HG02588 (cell line): ENCODE data around the gene TPM1.

ENCODE experiments used
- ATAC-seq: cut with Tn5 transposase; IDR thresholded peaks from one replicate; pipeline ENCODE4 v1.9.1; 2021; ENCODE audit warnings: mild to moderate bottlenecking, moderate library complexity; ENCODE audit not compliant: unreplicated experiment

The TPM1 gene

DNA sequence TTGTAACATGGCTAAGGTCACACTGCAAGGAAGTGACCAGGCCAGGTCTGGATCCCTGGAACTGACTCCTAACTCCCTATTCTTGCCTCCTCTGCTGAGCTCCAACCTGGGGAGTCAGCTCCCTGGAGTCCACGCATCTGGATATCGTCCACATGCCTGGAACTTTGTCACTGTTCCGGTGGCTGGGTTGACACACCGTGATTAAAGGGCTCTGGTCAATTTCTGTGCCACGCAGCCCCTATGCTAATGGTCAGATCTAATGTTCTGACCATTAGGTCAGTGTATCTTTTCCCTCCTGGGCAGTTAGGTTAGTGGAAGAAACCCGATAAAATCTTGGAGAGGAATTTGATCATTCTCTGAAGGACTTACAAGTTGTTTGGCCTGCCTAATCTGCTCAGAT is 1.6 kb upstream of the TPM1 start:
- ATAC-seq: no peak

DNA sequence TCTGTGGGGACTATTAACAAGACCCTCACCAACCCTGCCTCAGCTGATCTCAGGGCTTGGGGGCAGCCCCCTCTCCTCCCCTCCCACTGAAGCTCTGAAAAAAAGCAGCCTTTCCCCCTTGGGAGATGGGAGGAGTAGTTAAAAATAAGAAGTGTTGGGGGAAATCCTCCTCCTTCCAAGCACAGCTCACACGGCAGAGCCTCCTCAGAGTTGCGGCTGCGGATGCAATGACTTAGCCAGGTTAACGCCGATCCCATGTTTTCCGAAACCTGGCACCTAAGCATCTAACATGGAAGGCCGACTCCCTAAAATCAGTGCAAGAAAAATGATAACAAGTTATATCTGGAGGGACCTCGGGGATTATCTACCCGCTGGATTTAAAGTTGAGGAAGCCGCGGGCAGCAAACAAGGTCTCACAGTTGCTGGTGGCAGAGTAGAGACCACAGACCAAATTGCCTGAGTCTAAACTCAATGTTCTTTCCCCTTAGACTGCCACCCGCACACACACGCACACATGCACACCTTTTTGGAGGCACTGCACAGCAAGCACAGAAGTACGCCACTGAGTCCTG is 1.1 kb upstream of the TPM1 start:
- ATAC-seq: no peak

DNA sequence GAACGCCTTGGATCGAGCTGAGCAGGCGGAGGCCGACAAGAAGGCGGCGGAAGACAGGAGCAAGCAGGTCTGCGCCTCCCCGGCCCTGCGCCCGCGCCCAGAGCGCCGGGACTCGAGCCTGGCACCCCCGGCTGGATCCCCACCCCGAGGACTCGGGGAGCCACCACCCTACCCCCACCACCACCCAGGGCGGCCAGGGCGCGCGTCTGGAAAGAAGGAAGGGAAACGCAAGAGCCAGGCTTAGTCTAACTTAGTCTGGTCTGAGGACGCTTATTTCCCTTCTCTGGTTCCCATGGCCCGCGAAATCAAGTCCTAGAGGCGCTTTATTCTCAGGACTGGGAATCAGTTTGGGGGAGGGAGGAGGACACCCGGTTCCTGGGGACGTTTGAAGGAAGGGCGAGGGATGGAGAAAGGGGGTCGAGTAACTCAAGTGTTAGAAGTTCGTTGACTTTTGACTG is 359 bp downstream of the TPM1 start:
- no peak for ATAC-seq

DNA sequence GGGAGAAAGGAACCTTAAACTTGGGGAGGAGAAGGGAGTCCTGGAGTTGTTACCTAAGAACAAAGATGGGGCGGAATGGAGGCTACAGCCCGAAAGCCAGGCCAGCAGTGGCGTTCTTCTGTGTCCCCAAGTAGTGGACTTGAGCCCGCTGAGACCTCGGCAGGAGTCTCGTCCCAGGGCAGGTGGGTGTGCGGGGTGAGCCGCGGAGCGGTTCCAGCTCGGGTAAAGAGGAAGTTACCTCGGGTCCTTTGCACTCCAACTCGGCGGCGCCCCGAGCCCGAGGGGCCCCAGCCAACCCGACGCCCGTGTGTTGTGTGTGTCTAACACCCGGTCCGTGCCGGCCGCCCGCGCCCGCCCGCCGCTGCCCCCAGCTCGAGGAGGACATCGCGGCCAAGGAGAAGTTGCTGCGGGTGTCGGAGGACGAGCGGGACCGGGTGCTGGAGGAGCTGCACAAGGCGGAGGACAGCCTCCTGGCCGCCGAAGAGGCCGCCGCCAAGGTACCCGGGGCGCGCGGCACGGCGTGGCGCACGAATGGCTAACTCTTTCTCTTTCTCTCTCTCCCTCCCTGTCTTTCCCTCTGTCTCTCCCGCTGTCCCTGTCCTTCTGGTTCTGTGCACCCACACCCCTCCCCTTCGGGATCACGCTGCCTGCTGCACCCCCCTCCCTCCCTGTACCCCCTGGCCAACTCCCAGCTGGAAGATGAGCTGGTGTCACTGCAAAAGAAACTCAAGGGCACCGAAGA is 959 bp downstream of the TPM1 start:
- ATAC-seq: no peak

DNA sequence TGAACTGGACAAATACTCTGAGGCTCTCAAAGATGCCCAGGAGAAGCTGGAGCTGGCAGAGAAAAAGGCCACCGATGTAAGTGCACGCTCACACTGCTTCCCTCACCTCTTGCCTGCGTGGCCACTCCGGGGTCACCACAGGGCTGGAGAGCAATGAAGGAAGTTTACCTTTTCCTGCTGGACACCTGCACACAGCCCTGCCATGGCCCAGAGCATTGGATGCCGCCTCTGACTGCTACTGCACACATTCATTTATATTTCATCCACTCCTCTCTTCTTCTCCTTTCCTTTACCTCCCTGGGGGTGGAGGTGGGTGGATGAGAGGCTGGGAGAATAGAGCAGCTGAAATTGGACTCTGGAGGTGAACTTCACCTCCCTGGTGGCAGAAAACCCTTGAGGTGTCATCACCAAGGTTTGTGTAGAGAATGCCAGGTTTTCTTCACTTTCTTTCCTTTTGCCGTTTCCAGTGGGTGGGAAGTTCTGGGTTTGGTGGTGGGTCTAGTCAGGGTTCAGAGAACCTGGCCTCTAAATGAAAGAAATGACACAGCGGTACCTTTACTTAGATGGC is 1.6 kb downstream of the TPM1 start:
- no peak for ATAC-seq

DNA sequence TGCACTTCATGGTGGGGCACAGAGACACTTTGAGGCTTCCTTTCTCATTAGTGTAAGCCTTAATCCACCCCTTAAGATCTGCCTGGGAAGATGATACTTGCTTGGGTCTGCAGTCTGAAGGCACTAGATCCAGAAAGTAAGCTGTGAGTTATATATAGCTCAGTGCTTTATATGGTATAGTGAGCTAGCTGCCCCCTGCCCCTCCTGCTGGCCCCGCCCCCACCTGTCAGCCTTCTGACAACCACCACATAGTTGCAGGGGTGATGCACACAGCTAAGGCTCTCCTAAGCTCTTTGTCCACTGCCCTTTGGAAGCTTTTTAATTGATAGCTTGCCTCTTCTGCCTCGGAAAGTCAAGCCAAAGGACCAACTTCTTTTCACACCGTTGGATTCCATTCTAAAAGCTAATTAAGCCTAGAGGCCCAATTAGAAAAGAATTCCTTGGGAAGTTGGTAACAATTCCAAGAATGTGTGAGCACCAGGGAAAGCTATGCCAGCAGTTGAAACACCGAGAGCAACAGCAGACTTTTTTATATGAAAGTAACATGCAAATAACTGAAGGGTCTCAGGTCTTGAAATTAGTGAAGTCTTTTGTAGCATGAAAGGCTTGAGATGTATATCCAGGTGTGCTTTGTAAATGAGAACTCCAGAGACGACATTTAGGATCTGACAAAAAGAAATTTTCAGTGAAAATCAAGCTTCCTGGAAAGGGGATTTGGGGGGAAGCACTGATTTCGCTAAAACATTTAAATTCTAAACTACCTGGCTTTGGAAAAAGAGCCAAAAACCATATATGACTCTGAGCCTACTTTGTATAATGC is 2.3 kb downstream of the TPM1 start:
- ATAC-seq: no peak

DNA sequence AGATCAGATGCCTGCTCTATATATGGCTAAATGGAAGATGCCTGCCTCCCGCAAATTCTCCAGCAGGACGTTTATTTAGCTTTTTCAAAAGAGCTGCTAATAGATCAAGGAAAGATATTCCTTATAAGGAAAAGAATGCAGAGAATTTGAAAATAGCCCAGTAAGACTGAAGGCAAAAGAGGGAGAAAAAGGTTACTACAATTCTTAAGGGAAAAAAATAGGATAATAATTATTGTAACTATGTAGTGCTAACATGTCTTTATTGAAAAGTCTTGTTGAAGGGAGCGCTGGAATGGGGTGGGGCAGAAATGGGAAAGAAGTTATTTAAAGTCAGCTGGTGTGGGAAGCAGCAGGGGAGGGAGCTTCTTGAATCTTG is 2.9 kb downstream of the TPM1 start:
- ATAC-seq: no peak

DNA sequence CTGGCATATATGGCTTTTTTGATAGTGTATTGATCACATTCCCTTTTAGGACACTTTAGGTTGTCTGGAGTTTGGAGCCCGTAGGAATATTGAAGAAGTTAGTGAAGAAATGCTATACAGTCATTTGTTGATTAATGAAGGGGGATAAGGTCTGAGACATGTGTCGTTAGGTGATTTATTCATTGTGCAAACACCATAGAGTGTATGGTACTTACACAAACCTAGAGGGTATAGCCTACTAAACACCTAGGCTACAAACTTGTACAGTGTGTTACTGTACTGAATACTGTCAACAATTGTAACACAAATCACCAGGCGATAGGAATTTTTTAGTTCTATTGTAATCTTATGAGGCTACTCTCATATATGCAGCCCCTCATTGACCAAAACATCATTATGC is 3.3 kb downstream of the TPM1 start:
- ATAC-seq: no peak

DNA sequence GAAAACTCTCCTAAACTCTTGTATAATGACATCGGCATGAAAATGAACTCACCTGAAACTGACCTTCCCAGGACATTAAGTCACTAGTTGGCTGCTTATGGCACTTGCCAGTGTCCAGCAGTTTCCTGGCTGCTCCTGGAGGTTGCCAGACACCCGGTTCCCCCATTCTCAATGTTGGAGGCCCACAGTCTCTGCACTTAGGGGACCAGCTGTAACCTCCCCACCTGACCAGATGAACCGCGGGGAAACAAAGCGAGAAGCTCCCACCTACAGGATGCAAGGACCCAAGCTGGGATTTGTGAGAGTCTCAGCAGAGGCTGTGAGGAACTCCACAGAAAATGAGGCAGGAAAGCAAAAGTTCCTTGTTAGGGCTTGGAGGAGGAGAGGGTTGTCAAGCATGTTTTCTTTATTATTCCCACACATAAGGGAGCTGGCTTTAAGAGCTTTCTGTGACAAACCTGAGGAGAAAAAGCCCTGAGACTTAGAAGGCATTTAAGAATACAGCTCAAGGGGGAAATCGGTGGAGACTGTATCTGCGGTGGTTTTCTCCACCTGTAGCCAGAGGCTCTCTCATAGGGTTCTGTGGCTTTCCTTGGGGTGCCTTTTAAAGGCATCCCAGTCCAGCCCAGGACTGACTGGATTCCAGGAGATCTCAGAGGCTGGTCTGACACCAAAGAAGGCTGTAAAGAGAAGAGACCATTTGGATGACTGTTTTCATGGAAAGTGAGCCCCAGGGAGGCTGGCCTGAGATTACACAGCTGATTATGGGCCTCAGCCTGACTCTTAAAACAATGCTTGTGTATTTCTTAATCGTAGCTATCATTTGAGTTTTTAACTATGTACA is 4.6 kb downstream of the TPM1 start:
- ATAC-seq: no peak

DNA sequence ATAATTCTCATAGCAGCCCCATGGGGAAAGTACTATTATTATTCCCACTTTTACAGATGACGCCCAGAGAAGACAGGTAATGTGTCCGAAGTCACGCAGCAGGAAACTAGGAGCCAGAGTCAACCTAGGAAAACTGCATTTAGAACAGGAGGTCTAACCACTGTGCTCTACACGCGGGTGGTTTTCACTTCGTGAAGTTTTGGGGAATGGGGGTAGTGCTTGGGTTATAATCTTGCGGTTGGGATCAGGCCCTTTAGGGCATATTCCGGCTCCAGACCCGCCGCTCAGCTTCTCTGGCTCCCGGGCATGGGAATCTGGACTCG is 5.2 kb downstream of the TPM1 start:
- no peak for ATAC-seq

DNA sequence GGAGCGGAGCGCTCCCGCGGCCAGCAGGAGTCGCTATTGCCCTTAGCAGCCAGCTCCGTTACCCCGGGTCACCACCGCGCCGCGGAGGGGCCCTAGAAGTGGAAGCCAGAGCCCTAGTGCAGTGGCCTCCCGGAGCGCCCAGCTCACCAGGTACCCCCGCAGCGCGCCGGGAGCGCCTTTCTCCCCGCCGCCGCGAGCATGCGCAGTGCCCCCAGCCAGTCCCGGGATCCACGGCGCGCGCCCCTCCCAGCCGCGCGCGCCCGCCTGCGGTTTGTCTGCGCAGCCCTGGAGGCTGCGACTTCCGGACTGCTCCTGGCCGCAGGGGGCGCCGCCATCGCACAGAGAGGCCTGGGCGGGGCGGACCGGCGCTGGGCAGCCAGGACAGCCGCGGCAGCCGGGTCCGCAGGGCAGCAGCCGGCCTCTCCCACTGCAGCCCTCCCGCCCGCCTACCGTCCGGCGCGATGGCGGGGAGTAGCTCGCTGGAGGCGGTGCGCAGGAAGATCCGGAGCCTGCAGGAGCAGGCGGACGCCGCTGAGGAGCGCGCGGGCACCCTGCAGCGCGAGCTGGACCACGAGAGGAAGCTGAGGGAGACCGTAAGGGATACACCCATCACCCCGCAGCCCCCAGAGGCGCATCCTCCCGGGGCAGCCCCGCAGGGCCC is 5.7 kb downstream of the TPM1 start:
- peak; percentile 83 for ATAC-seq

DNA sequence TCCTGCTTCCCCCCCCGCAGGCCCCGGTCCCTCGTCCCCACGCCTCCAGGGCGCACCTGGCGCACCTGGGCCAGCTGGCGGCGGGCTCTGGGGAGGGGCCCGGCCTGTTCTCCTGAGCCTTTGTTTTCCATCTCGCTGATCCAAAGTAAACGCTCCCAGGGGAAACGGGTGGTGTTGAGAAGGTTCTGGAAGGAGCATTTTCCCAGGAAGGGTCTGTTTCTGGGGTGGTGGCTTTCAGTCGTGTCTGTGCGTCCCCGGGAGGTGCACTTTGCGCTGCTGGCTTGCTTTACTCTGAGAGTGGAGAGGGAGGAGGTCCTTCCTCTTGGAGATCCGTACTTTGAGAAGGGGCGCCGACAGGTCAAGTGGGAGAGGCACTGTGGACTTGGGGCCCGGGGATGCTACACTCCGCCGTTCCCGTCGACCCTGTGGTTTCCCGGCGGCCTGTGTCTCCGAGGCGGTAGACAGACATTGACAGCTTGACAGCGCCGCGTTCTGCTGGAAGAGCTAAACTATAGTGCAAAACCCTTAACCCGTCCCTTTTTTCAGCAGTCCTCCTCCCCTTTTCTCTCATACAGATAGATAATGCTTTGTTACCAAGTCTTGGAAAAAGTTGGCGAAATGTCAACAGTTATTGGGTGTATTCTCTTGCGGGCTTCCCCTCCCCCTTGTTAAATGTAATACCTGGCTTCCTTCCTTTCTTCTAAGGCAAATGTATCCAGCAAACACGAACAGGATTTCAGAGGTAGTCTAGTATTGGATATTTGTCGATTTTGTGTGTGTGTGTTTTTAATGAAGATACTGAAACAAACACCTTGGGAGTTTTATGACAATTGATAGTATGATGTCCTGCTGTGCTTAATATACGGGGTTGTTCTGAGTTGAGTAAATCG is 6.5 kb downstream of the TPM1 start:
- no peak for ATAC-seq

DNA sequence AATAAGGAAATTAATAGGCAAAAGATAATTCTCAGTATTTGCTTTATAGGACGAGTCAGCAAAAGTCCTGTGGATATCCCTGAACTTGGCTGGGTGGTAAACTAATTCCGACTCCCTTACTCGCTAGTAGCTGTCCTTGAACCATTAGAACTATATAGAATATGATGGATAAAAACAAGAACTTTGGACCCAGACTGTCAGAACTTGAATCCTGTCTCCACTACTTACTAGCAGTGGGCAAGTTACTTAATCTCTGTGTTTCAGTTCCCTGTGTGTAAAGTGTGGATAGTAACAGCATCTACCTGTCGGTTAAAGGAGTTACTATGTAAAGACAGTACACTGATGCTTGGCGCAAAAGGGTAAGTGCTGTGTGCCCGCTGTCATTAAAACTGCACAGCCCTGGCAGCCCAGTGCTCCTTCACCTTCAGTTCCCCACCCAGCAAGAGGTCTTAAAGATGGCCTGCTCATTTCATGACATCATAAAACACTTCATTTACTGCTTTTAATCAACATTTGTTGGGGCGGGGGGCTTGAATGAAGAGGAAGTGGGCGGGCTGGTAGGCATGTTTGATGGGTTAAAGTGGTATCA is 7.3 kb downstream of the TPM1 start:
- ATAC-seq: no peak

DNA sequence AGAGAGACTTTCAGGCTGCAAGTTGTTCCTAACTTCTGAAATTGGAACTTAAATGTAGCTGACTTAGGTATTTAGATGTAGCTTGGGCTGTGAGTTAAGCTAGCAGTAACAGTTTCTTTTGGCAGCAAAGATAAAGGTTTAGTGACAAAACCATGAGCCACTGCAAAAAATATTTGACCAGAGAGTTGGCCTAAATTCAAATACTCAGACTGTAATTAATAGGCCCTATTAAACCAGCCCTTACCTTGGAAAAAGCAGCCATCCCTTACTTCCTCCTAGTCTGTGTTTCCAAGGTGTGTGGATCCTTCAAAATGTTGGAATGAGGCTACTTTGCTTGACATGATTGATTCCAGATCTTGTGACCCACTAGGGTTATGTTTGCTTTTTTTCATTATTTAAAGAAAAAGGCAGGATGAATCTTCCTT is 8.2 kb downstream of the TPM1 start:
- ATAC-seq: no peak

DNA sequence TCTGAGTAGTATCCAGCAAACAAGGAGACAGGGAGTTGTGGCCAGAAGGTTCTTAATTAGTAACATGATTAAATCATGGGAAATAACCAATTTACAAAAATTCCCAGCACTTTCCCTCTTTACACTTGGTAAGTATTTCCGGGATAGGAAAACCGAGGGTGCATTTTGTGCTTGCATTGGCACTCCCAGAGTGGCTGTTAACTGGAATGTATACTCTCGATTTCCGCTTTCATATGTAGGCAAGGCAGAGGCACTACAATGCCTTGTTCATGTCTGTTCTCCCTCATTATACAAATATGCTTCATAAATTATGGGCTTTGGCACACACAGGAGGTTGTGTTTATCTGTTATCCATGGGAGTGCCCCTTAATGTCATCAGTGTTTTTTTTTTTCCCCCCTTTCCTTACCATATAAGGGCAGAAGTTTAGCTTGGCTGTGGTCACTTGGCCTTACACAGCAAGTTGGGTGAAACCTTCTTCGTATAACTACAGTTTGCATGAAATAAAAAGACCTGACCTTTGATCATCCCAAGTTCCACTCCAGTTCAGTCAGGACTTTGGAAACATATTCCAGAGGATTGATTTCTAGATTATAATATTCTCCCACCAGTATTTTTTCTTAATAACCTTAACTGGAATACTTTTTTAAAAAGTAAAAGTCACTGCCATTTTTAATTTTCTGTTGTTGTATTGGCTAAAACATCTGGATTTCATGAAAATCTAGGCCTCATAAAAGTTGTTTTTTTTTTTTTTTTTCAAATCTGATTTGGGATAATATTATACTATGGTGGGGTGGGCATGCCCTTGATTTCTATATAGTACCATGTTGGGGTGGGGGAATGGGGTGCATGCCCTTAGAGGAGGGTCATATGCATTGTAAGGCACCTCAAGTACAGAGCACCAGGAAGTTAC is 8.9 kb downstream of the TPM1 start:
- ATAC-seq: no peak

DNA sequence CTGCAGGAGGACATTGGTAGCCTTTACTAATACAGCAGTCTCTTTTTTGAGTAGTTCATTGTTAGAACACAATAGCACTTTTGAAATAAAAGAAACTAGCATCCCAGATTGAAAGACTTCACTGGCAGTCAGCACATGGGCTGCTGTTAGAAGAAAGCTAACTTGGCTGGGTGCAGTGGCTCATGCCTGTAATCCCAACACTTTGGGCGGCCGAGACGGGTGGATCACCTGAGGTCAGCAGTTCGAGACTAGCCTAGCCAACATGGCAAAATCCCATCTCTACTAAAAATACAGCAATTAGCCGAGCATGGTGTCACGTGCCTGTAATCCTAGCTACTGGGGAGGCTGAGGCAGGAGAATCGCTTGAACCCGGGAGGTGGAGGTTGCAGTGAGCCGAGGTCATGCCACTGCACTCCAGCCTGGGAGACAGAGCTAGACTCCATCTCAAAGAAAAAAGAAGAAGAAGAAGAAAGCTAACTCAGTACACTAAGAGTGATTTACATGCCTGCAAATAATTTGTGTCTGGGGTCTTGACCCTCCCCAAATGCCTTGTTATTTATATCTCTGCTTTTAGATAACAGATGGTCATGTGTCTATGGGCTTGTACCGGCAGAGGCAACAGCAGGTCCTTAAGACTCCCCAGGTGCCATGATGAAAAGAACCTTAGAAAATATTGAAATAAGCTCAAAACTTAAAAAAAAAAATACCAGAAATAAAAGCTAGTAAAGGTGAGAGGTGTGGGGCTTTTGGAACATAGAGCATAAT is 9.7 kb downstream of the TPM1 start:
- ATAC-seq: no peak

DNA sequence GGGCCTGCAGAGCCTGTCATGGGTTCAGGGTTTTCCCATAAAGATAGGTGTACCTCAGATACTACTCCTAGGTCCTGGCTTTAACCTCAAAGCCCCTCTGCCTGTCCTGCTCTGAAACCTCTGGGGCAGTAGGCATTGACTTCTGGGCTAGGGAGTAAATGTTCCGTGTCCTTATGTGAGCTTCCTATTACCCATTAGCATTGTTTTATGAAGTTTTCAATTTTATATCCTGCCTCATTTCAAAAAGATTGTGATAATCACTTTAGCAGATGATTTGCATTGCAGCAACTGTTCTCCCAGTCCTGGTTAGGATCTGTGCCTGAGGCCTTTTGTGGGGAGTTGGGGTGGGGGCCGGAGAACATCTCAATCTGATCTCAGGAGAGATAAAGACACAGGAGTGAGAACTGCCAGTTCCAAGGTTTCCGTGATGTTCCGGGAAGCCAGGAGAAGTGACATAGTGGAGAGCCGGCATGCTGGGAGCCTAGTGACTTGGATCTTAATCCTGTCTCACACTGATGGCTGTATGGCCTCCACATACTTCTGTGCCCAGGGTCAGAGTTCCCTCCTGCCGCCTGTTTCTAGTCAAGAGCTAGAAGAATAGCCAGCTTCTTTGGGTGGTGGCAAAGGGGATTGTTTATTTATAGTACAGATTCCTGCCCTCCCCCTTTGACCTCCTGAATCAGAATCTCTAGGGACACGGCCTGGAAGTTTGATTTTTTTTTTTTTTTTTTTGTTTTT is 10.6 kb downstream of the TPM1 start:
- no peak for ATAC-seq
